H1 (cell line): ENCODE measurements around the gene XPNPEP3.

Experiments
- HDAC2 ChIP-seq, 2 experiments: fragments of 300-600 bp in 1 of 2; sonication (generic) in 1 of 2; IDR thresholded peaks; 2 replicates each; pipeline ENCODE4 v1.6.1; 2011 to 2012; ENCODE audit warnings: low read depth in 2 of 2, low read length in 2 of 2, mild to moderate bottlenecking in 2 of 2, moderate library complexity in 2 of 2, borderline replicate concordance in 1 of 2, inconsistent platforms in 1 of 2
- PHF8 ChIP-seq: fragments of 200-600 bp; sonication (generic); conservative IDR thresholded peaks from 2 replicates; pipeline ENCODE4 v1.7.1; 2012; ENCODE audit warnings: low read depth, mild to moderate bottlenecking, inconsistent platforms, low read length, moderate library complexity
- POLR2A ChIP-seq, 2 experiments: IDR thresholded peaks; 1 replicate in 1 of 2; 2 replicates in 1 of 2; pipeline ENCODE4 v1.6.1; 2011; ENCODE audit warnings: low read depth in 2 of 2, low read length in 2 of 2, mild to moderate bottlenecking in 2 of 2; ENCODE audit errors: control extremely low read depth in 1 of 2
- TEAD4 ChIP-seq: IDR thresholded peaks from 2 replicates; pipeline ENCODE4 v1.6.1; 2012; ENCODE audit warnings: low read depth, low read length, inconsistent platforms, mixed read lengths
- TF ChIP-seq, protein P1 (sequence below), 3 experiments: IDR thresholded peaks; 1 replicate in 2 of 3; 2 replicates in 1 of 3; pipeline versions ENCODE4 v1.5.1 to v1.6.1; 2011; ENCODE audit warnings: low read length in 3 of 3, mild to moderate bottlenecking in 3 of 3, inconsistent platforms in 2 of 3, low read depth in 1 of 3, moderate library complexity in 1 of 3; ENCODE audit not compliant: insufficient read depth in 1 of 3; ENCODE audit errors: control extremely low read depth in 1 of 3

DNA sequence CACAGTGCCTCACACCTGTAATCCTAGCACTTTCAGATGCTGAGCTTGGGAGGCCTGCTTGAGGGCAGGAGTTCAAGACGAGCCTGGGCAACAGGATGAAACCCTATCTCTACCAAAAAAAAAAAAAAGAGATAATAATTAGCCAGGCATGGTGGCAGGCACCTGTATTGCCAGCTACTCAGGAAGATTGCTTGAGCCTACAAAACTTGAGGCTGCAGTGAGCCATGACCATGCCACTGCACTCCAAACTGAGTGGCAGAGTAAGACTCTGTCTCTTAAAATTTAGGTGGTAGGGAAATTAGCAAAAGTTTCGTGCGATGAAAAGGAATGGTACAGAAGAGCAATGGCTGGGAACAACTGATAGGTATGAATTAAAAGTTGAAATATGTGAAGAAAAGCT, 18.5 kb upstream of the XPNPEP3 start:
- no peak for TF ChIP-seq PHF8
- TF ChIP-seq HDAC2 (IDR thresholded peaks at IDR 0.05; ENCODE audit: borderline replicate concordance in 1 of 2, low read depth in 2 of 2, low read length in 2 of 2), result no peak
- no peak for TF ChIP-seq POLR2A (IDR thresholded peaks at IDR 0.05; ENCODE audit: control extremely low read depth in 1 of 2, low read depth in 2 of 2, low read length in 2 of 2)
- TF ChIP-seq TEAD4, result no peak
- TF ChIP-seq, protein P1, sequence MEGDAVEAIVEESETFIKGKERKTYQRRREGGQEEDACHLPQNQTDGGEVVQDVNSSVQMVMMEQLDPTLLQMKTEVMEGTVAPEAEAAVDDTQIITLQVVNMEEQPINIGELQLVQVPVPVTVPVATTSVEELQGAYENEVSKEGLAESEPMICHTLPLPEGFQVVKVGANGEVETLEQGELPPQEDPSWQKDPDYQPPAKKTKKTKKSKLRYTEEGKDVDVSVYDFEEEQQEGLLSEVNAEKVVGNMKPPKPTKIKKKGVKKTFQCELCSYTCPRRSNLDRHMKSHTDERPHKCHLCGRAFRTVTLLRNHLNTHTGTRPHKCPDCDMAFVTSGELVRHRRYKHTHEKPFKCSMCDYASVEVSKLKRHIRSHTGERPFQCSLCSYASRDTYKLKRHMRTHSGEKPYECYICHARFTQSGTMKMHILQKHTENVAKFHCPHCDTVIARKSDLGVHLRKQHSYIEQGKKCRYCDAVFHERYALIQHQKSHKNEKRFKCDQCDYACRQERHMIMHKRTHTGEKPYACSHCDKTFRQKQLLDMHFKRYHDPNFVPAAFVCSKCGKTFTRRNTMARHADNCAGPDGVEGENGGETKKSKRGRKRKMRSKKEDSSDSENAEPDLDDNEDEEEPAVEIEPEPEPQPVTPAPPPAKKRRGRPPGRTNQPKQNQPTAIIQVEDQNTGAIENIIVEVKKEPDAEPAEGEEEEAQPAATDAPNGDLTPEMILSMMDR (IDR thresholded peaks at IDR 0.05; ENCODE audit: control extremely low read depth in 1 of 3, insufficient read depth in 1 of 3, low read depth in 1 of 3, low read length in 3 of 3), result no peak
